ENCODE measurements around the gene GJC3.
"Not testable (repeated sequence)": the region's sequence is repeated elsewhere in the genome, so short reads cannot be mapped to it uniquely, and the experiment has no call there.

GJC3 gene

GRCh38 chr7:99928188-99928587 lies 1.2 kb downstream of the GJC3 start:
- DNase-seq, result no peak

DNA sequence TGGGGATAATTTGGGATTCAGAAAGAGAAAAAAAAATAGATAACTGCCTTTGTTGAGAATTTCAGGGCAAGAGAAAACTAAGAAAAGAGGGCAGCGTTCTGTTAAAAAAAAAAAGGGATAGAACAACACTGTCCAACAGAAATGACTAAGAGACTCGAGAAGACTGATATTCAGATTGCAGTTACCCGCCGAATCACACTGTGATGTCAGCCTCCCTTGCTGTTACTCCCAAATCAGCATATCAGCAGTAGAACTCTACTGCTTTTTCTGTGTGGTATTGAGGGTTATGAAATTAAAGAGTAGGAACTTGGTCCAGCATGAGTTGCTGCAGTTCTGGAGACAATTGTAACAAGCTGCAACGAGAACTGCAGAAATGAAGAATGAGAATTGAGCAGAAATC lies 1.9 kb downstream of the GJC3 start:
- DNase-seq, result no peak

- DNase-seq, result no peak
These were observed 3.1 kb downstream of the GJC3 start for GRCh38 chr7:99926321-99926720.

- no peak for DNase-seq
These were observed 6.2 kb downstream of the GJC3 start for GRCh38 chr7:99923200-99923599.

- no peak for DNase-seq
These were observed 9.3 kb downstream of the GJC3 start for GRCh38 chr7:99920149-99920548.

GRCh38 chr7:99919814-99920112 lies 9.7 kb downstream of the GJC3 start:
- DNase-seq, result no peak

DNA sequence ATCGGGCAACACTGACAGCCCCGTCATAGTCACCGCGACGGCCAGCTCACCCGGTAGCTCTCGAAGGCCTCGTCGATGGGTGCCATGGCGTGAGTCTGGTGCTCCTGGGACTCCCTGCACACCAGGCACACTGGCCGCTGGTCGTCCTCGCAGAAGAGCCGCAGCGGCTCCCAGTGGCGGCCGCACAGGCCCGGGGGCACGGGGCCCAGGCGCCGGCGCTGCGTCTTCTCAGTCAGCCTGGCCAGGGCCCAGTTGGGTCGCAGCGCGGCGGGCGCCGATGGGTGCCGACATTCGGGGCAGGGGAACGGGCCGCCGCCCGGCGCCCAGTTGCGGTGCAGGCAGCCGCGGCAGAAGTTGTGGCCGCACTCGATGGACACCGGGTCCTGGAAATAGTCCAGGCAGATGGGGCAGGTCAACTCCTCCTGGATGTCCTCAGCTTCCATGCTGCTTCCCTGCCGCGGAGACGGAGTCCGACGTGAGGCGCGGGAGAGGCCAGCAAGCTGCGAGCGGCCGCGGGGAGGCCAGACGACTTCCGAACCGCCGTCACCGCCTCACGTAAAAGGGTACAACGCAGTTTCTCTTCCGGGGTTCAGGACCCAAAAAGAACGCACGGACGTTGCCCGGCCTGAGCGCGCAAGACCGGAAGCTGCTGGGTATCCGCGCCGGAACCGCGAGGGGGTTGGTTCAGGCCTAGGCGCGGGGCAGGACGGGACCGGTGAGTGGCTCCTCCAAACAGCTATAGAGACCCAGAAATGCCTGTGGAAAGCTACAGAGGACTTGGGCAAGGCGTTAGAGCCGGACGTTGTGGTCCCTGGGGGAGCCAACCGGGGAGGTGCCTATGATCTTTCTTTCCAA lies 10.2 kb downstream of the GJC3 start, which contains the start of gene TRIM4:
TSS of gene TRIM4 (minus strand) at position 572 of the 855 bp plus-strand sequence. CDS start at position 443, 129 bp downstream.
- DNase-seq, result peak; percentile 73

GRCh38 chr7:99910976-99911375 lies 18.4 kb downstream of the GJC3 start:
- no peak for DNase-seq

- DNase-seq, result no peak
These were observed 27.8 kb downstream of the GJC3 start for GRCh38 chr7:99901581-99901980.

- no peak for DNase-seq
These were observed 29.4 kb downstream of the GJC3 start for GRCh38 chr7:99899830-99900519.

GRCh38 chr7:99898836-99899235 lies 30.6 kb downstream of the GJC3 start:
- no peak for DNase-seq

- DNase-seq, result no peak
These were observed 31.4 kb downstream of the GJC3 start for GRCh38 chr7:99898023-99898357.

DNA sequence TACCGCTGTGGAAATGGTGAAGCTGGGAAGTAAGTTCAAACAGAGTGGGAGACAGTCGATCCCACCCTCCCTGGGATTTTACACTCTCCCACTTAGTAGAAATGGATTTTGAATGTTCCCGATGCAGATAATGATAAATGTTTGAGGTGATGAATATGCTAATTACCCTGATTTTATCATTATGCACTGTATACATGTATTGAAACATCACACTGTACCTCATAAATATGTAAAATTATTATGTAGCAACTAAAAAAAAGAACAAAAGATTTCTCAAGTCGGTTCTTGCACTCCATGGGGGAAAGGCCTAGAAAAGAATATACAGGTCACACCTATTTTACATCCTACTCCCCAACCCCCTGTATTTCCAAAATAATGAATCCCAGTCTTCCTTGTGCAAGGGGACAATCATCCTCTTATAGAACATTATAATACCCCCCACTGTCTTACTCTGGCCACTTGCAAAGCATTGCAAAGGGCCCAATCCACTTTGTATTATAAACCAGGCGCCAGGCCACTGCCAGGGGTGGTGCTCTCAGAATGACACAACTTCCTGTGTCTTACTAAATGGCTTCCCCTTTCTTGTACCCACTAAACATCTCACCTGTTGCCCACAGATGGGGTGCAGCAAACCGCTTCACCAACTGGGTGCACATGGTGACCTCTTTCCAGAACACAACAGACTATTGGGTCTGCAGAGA lies 31.9 kb downstream of the GJC3 start:
- no peak for DNase-seq

DNA sequence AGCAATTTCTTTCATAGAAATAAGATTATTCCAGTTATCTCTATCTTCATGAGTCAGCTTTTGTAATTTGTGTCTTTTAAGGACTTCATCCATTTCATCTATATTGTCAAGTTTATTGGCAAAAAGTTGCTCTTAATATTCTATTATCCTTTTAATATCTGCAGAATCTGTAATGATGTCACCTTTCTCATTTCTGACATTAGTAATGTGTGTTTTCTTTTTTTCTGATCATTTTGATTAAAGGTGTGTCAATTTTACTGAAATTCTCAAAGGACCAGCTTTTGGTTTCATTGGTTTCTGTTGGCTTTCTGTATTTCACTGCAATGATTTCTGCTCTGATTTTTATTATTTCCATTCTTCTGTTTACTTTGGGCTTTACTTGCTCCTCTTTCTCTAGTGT lies 34.7 kb downstream of the GJC3 start:
- no peak for DNase-seq

DNA sequence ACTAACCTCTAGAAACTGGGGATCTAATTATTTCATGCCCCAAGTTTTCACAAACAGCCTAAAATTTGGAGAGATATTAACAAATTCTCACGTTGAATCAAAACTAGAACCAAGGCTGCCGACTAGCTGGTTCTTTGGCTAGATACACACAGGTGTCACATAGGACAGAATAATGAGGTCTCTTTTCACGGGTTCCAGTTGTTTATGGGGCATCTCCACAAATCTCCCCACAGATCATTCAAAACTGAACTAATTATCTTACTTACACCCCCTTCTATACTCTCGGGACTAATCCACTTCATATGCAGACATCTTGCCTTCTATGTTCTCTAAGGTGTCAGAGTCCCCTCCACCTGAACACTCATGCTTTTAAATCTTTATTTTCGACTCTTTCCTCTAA lies 36.1 kb downstream of the GJC3 start:
- no peak for DNase-seq

- not testable (repeated sequence) for DNase-seq
These were observed 39.1 kb downstream of the GJC3 start for GRCh38 chr7:99890348-99890747.

DNA sequence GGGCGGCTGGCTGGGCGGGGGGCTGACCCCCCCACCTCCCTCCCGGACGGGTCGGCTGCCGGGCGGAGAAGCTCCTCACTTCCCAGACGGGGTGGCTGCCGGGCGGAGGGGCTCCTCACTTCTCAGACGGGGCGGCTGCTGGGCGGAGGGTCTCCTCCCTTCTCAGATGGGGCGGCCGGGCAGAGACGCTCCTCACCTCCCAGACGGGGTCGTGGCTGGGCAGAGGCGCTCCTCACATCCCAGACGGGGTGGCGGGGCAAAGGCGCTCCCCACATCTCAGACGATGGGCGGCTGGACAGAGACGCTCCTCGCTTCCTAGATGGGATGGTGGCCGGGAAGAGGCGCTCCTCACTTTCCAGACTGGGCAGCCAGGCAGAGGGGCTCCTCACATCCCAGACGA lies 41.1 kb downstream of the GJC3 start:
- DNase-seq, result not testable (repeated sequence)

DNA sequence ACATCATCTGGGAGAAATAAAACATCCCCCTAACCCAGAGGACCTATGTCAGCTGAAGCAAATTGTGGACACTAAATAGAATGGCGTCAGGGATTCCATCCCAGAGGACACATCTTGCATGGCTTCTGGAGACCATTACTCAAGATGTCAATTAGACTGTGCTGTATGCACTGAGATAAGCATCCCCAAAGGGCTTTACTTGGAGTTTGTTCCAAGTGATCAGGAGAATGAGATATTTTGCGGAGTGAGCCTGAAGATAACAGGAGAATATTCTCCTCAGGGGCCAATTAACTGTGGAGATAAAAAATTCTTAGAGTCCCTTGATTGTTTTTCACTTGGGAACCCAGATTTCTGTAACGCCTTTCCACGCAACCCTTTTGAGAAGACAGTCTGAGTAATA lies 48.0 kb downstream of the GJC3 start:
- no peak for DNase-seq

GRCh38 chr7:99876933-99877332 lies 52.5 kb downstream of the GJC3 start, which contains the start of gene OR2AE1:
OR2AE1 (minus strand) TSS chr7:99877033; CDS start chr7:99877033, 0 bp downstream.
- no peak for DNase-seq

GRCh38 chr7:99876491-99876890 lies 52.9 kb downstream of the GJC3 start:
- DNase-seq, result no peak
